Ishikawa (cell line): ENCODE measurements around the gene WDR90.

Source experiments
- CEBPB ChIP-seq: IDR thresholded peaks from 2 replicates; pipeline ENCODE4 v1.6.1; 2012
- CREB1 ChIP-seq: IDR thresholded peaks from 2 replicates; pipeline ENCODE4 v1.6.1; 2012; ENCODE audit warnings: low read depth
- EGR1 ChIP-seq: IDR thresholded peaks from 2 replicates; pipeline ENCODE4 v1.6.1; 2012
- EP300 ChIP-seq: IDR thresholded peaks from 2 replicates; pipeline ENCODE4 v1.6.1; 2012; ENCODE audit warnings: borderline replicate concordance
- FOXM1 ChIP-seq: IDR thresholded peaks from 2 replicates; pipeline ENCODE4 v1.6.1; 2012; ENCODE audit warnings: low read depth, borderline replicate concordance
- NFIC ChIP-seq: IDR thresholded peaks from 2 replicates; pipeline ENCODE4 v1.6.1; 2012
- RAD21 ChIP-seq: IDR thresholded peaks from 2 replicates; pipeline ENCODE4 v1.6.1; 2012; ENCODE audit warnings: low read depth
- TAF1 ChIP-seq: IDR thresholded peaks from 2 replicates; pipeline ENCODE4 v1.6.1; 2012; ENCODE audit warnings: low read depth, mild to moderate bottlenecking
- TCF12 ChIP-seq: IDR thresholded peaks from 2 replicates; pipeline ENCODE4 v1.6.1; 2012; ENCODE audit warnings: low read depth
- TEAD4 ChIP-seq: IDR thresholded peaks from 2 replicates; pipeline ENCODE4 v1.6.1; 2012
- YY1 ChIP-seq: IDR thresholded peaks from 2 replicates; pipeline ENCODE4 v1.6.1; 2012; ENCODE audit warnings: low read depth
- ZBTB7A ChIP-seq: IDR thresholded peaks from 2 replicates; pipeline ENCODE4 v1.6.1; 2012; ENCODE audit warnings: low read depth
- TF ChIP-seq, protein P1 (sequence below): IDR thresholded peaks from 2 replicates; pipeline ENCODE4 v1.6.1; 2012
- TF ChIP-seq, protein P2 (sequence below): IDR thresholded peaks from 2 replicates; pipeline ENCODE4 v1.6.1; 2012
- TF ChIP-seq, protein P3 (sequence below): IDR thresholded peaks from 2 replicates; pipeline ENCODE4 v1.6.1; 2012; ENCODE audit warnings: low read depth, mild to moderate bottlenecking

Gene WDR90

DNA sequence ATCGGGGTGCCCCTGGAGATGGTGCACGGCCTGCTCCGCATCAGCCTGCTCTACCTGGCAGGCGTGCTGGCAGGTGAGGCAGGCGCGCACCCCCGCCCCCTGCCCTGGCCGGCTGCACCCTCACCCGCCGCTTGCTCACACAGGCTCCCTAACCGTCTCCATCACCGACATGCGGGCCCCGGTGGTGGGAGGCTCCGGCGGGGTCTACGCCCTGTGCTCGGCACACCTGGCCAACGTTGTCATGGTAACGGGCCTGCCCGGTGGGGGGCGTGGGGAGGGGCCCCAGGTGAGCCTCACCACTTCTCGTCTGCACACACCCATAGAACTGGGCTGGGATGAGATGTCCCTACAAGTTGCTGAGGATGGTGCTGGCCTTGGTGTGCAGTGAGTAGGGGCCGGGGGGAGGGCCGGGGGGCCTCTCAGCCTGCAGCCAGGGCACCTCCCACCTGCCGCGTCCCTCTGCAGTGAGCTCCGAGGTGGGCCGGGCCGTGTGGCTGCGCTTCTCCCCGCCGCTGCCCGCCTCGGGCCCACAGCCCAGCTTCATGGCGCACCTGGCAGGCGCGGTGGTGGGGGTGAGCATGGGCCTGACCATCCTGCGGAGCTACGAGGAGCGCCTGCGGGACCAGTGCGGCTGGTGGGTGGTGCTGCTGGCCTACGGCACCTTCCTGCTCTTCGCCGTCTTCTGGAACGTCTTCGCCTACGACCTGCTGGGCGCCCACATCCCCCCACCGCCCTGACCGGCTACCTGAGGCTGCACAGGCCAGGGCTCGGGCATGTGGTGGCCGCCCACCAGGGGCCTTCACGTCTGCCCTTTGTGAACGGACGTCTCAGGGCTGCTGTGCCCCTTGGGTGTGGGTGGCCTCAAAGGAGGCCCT, 28.4 kb downstream of the WDR90 start:
- no peak for TF ChIP-seq TEAD4
- no peak for TF ChIP-seq YY1
- TF ChIP-seq TCF12, result no peak
- TF ChIP-seq EGR1, result no peak
- TF ChIP-seq FOXM1, result no peak
- TF ChIP-seq, protein P1, sequence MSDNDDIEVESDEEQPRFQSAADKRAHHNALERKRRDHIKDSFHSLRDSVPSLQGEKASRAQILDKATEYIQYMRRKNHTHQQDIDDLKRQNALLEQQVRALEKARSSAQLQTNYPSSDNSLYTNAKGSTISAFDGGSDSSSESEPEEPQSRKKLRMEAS, result no peak
- TF ChIP-seq ZBTB7A, result no peak
- no peak for TF ChIP-seq RAD21
- TF ChIP-seq, protein P2, sequence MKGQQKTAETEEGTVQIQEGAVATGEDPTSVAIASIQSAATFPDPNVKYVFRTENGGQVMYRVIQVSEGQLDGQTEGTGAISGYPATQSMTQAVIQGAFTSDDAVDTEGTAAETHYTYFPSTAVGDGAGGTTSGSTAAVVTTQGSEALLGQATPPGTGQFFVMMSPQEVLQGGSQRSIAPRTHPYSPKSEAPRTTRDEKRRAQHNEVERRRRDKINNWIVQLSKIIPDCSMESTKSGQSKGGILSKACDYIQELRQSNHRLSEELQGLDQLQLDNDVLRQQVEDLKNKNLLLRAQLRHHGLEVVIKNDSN, result no peak
- TF ChIP-seq CEBPB, result no peak
- TF ChIP-seq CREB1, result no peak
- TF ChIP-seq EP300, result no peak
- TF ChIP-seq, protein P3, sequence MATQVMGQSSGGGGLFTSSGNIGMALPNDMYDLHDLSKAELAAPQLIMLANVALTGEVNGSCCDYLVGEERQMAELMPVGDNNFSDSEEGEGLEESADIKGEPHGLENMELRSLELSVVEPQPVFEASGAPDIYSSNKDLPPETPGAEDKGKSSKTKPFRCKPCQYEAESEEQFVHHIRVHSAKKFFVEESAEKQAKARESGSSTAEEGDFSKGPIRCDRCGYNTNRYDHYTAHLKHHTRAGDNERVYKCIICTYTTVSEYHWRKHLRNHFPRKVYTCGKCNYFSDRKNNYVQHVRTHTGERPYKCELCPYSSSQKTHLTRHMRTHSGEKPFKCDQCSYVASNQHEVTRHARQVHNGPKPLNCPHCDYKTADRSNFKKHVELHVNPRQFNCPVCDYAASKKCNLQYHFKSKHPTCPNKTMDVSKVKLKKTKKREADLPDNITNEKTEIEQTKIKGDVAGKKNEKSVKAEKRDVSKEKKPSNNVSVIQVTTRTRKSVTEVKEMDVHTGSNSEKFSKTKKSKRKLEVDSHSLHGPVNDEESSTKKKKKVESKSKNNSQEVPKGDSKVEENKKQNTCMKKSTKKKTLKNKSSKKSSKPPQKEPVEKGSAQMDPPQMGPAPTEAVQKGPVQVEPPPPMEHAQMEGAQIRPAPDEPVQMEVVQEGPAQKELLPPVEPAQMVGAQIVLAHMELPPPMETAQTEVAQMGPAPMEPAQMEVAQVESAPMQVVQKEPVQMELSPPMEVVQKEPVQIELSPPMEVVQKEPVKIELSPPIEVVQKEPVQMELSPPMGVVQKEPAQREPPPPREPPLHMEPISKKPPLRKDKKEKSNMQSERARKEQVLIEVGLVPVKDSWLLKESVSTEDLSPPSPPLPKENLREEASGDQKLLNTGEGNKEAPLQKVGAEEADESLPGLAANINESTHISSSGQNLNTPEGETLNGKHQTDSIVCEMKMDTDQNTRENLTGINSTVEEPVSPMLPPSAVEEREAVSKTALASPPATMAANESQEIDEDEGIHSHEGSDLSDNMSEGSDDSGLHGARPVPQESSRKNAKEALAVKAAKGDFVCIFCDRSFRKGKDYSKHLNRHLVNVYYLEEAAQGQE, result no peak
- no peak for TF ChIP-seq NFIC
- TF ChIP-seq TAF1, result no peak

DNA sequence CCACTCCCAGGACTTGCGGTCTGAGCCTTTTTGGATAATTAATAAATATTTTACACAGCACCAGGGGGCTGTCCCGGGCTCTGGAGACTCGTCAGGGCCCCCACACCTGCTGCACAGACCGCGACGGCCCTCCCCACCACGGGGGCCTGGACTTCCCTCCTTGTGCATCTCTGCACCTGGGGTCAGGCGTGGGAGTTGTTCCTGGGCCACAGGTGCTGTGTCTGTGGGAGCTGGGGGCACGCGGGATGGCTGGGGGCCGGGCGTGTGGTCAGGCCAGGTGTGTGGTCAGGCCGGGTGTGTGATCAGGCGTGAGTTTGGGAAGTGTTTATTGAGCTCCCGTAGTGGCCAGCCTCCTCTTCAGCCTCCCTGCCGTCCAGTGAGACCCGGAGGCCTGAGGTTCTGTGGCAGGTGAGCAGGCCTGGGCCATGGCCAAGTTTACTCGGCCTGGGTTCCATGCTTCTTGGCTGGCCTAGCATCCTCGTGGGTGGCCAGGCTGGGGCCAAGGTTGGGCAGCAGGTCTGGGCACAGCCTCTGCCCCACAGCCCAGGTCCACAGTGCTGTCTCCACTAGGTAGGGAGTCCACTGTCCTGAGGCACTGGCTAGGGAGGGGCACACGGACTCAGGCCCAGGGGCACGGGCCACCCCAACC, 29.2 kb downstream of the WDR90 start:
- TF ChIP-seq FOXM1 (no peak), EGR1 (no peak), ZBTB7A (no peak), CREB1 (no peak), RAD21 (no peak), NFIC (no peak), TCF12 (no peak), YY1 (no peak)
- TF ChIP-seq, protein P1, result no peak
- TF ChIP-seq, protein P2, result no peak

DNA sequence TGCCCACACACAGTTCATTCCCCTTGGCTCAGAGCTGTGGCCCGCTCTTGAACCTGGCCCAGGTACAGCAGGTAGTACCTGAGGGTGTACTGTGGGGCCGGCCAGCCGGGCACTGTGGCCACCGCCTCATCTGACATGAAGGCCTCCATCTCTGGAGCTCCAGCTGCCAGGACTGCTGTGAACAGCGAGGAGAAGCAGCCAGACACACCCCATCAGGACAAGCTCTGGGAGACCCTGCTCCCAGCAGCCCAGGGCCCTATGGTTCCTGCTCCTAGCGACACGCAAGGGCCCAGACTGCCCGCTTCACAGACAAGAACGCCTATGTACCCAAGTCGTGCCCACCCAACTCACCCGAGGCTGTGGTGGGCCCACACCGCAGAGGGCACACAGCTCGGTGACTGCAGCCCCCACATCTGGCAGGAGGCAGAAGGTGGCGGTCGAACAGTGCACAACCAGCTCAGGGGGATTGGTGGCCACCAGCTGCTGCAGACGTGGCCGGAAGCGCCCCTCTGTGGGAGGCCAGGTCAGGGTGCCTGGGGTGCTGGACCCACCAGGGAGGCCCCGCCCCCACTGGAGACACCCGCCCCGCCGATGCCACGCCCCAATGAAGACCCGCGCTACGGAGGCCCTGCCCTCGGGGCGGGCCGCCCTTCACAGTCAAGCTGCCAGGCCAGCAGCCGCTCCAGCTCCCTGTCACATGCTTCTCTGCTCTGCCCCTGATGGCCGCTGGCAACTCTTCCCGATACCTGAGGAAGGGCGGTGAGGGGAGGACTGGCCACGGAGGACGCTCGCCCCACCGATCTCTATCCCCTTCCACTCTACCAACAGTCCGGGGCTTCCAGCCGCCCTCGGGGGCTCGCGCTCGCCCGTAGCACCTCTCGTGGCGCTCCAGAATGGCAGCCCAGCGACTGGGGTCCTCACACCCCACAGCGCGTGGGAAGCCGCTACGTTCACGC, 30.0 kb downstream of the WDR90 start:
- TF ChIP-seq, protein P2, result peak; percentile 69
- TF ChIP-seq TCF12 (peak; percentile 32; the same call in 1 of the 2 replicates), YY1 (peak; percentile 69; the same call in 1 of the 2 replicates), TAF1 (peak; percentile 34; the same call in 1 of the 2 replicates), CREB1 (no peak), ZBTB7A (peak; percentile 79), NFIC (no peak; the same call in 1 of the 2 replicates)
- TF ChIP-seq, protein P1, result peak; percentile 87

DNA sequence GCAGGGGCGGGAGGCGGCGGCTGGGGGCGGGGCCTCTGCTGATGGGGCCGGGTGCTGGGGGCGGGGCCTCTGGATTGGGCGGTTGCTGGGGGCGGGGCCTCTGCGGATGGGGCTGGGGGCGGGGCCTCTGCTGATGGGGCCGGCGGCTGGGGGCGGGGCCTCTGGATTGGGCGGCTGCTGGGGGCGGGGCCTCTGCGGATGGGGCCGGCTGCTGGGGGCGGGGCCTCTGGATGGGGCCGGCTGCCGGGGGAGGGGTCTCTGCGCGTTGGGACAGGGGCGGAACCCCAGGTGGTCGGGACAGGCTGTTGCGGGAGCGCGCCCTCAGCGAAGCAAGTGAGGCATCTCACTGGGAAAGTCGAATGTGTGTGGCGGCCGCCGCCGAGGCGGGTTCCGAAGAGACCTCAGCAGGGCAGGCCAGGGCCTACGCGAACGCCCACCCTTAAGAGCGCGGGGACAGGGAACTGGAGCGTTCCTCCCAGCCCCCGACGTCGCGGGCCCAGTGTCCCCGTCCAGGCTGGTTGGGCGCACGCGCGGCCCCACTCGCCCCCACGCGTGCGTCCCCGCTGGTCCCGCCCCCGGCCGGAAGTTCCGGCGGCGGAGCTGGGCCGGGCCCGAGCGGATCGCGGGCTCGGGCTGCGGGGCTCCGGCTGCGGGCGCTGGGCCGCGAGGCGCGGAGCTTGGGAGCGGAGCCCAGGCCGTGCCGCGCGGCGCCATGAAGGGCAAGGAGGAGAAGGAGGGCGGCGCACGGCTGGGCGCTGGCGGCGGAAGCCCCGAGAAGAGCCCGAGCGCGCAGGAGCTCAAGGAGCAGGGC, 30.9 kb downstream of the WDR90 start, which contains the start of gene STUB1:
Gene STUB1 (plus strand): TSS at position 597 of the 811 bp plus-strand sequence. CDS start 116 bp downstream, at position 713.
- TF ChIP-seq TCF12 (no peak), YY1 (no peak), TEAD4 (0 out of 2 replicates have a peak, but pooled peaks have one; percentile 20), NFIC (no peak), EGR1 (peak; percentile 69), FOXM1 (no peak), TAF1 (peak; percentile 77), RAD21 (no peak), CREB1 (no peak), CEBPB (no peak), EP300 (no peak), ZBTB7A (peak; percentile 72; the same call in 1 of the 2 replicates)
- TF ChIP-seq, protein P1, result peak; percentile 66
- TF ChIP-seq, protein P2, result no peak
- TF ChIP-seq, protein P3, result no peak
